Keratinocyte (primary cell): ENCODE measurements around the gene SLC43A3. TPM values are rescaled to one million over a fixed set of nuclear protein-coding genes. Genes with fewer than 3 reads are reported as not detected.
"Not testable (repeated sequence)": the region's sequence is repeated elsewhere in the genome, so short reads cannot be mapped to it uniquely, and the experiment has no call there.

Experiments used
- DNase-seq: peaks from one replicate; pipeline ENCODE4 v3.0.0-alpha.2; 2011; ENCODE audit warnings: low read depth, missing footprints, low spot score
- FAIRE-seq: peaks from 2 replicates; lab custom pipeline; 2011; peaks lifted over from hg19 to GRCh38; lab: Jason Lieb, UNC
- H2AFZ ChIP-seq: 2 replicates; pipeline ENCODE4 v1.6.0; 2012; ENCODE audit warnings: low read length, control low read depth, inconsistent platforms; ENCODE audit not compliant: control insufficient read depth
- H3K27ac ChIP-seq: 2 replicates; pipeline ENCODE4 v1.5.1; 2011; ENCODE audit warnings: low read length; ENCODE audit not compliant: control insufficient read depth, insufficient read depth
- H3K27me3 ChIP-seq: 3 replicates; pipeline ENCODE4 v1.6.0; 2011; ENCODE audit warnings: low read length; ENCODE audit not compliant: control insufficient read depth, insufficient read depth; ENCODE audit errors: extremely low read depth
- H3K36me3 ChIP-seq, 2 experiments: 2 replicates in 1 of 2; 3 replicates in 1 of 2; pipeline ENCODE4 v1.5.1; 2011; ENCODE audit warnings: low read length in 2 of 2, mild to moderate bottlenecking in 1 of 2; ENCODE audit not compliant: control insufficient read depth in 2 of 2, insufficient read depth in 2 of 2; ENCODE audit errors: extremely low read depth in 1 of 2
- H3K4me1 ChIP-seq: 3 replicates; pipeline ENCODE4 v1.5.1; 2011; ENCODE audit warnings: low read length; ENCODE audit not compliant: control insufficient read depth, insufficient read depth; ENCODE audit errors: extremely low read depth
- H3K4me2 ChIP-seq: 3 replicates; pipeline ENCODE4 v1.6.0; 2011; ENCODE audit warnings: low read depth, low read length; ENCODE audit not compliant: control insufficient read depth, insufficient read depth; ENCODE audit errors: extremely low read depth
- H3K4me3 ChIP-seq, 3 experiments: fragments of 200-600 bp in 1 of 3; sonication (generic) in 1 of 3; 2 replicates in 2 of 3; 3 replicates in 1 of 3; pipeline ENCODE4 v1.5.1; 2011 to 2016; ENCODE audit warnings: low read length in 3 of 3, mild to moderate bottlenecking in 3 of 3, control low read depth in 2 of 3, inconsistent platforms in 1 of 3, low read depth in 1 of 3, mixed read lengths in 1 of 3, mixed run types in 1 of 3, moderate library complexity in 1 of 3; ENCODE audit not compliant: control insufficient read depth in 2 of 3, insufficient read depth in 2 of 3; ENCODE audit errors: extremely low read depth in 1 of 3
- H3K79me2 ChIP-seq: 2 replicates; pipeline ENCODE4 v1.6.0; 2012; ENCODE audit warnings: low read length; ENCODE audit not compliant: control insufficient read depth, insufficient read depth
- H3K9ac ChIP-seq: 3 replicates; pipeline ENCODE4 v1.6.0; 2011; ENCODE audit warnings: low read length; ENCODE audit not compliant: control insufficient read depth, insufficient read depth; ENCODE audit errors: extremely low read depth
- H3K9me1 ChIP-seq: 3 replicates; pipeline ENCODE4 v1.6.0; 2011; ENCODE audit warnings: low read length; ENCODE audit not compliant: control insufficient read depth, insufficient read depth; ENCODE audit errors: extremely low read depth
- H3K9me3 ChIP-seq: 2 replicates; pipeline ENCODE4 v1.5.1; 2012; ENCODE audit warnings: low read depth, low read length; ENCODE audit not compliant: control insufficient read depth
- H4K20me1 ChIP-seq: 3 replicates; pipeline ENCODE4 v1.6.0; 2011; ENCODE audit warnings: low read length; ENCODE audit not compliant: control insufficient read depth, insufficient read depth; ENCODE audit errors: extremely low read depth
- CTCF ChIP-seq, 3 experiments: IDR thresholded peaks in 1 of 3; conservative IDR thresholded peaks in 1 of 3; optimal IDR thresholded peaks in 1 of 3; 2 replicates in 2 of 3; 3 replicates in 1 of 3; pipeline versions ENCODE3 to v1.5.1; 2011; ENCODE audit warnings: low read length in 3 of 3, mild to moderate bottlenecking in 3 of 3, moderate library complexity in 2 of 3, control low read depth in 1 of 3, inconsistent platforms in 1 of 3; ENCODE audit not compliant: insufficient read depth in 2 of 3; ENCODE audit errors: extremely low read depth in 1 of 3
- EZH2 ChIP-seq: IDR thresholded peaks from one replicate; pipeline ENCODE4 v1.6.1; 2012; ENCODE audit warnings: inconsistent platforms, mild to moderate bottlenecking, low read length, moderate library complexity
- dilution Hi-C: fragments of 300-500 bp; cut with MboI; formaldehyde crosslinking; loops from one replicate; pipeline ENCODE4 v1.7.0; 2020; ENCODE audit warnings: low sequenced_read_pairs; ENCODE audit not compliant: extremely low pct_ligation_motif_present
- polyA plus RNA-seq, 5 experiments: library from polyadenylated mRNA; depleted of rRNA in 3 of 5; stranded (reverse) in 3 of 5; stranded (forward) in 1 of 5; unstranded in 1 of 5; fragments of >200 nt; gene quantifications; 1 replicate in 1 of 5; 2 replicates in 3 of 5; 3 replicates in 1 of 5; pipeline versions ENCODE4 v1.2.1 to v1.2.3, GENCODE V29; 2011 to 2012; ENCODE audit warnings: missing spikeins in 2 of 5, low read depth in 1 of 5, low replicate concordance in 1 of 5

SLC43A3 gene
- polyA plus RNA-seq, 1 donor (not counting 4 experiments of a cell fraction or from before 2014, with no cell fraction given), result 48.1 TPM

GRCh38 chr11:57405271-57405860, 21.6 kb downstream of the SLC43A3 start:
- Histone ChIP-seq H4K20me1 (no peaks in the 10 kb centered on the region), H3K79me2 (no peaks in the 10 kb centered on the region), H3K9me1 (no peaks in the 10 kb centered on the region), H3K9ac (no peak overlapping the region), H3K9me3 (no peaks in the 10 kb centered on the region), H2AFZ (no peak overlapping the region), H3K36me3 (peaks cover 15 to 24% of the 10 kb centered on the region in 2 experiments), H3K4me3 (no peak overlapping the region), H3K27ac (no peak overlapping the region), H3K4me1 (peaks cover 26% of the 10 kb centered on the region), H3K27me3 (no peaks in the 10 kb centered on the region), H3K4me2 (no peak overlapping the region)
- peak; percentile 32 for FAIRE-seq
- DNase-seq, result no peak
- dilution Hi-C loops, result no loop called here
- no peak for TF ChIP-seq EZH2

DNA sequence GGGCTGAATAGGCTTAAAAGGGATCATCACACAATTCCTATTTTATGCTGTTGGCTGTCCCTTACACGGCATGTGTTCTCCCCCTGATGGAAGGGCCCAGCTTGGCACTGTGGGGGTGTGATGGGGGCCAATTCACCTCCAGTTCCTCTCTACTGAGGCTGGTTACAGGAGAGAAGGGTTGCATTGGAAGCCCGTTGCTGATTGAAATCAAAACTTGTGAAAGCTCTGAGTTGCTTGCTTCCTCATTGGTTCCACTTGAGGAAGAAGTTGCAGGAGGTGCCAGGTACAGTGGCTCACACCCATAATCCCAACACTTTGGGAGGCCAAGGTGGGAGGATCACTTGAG, 23.1 kb downstream of the SLC43A3 start:
- no peak overlapping the region for H3K9ac ChIP-seq
- FAIRE-seq (no peak), DNase-seq (no peak)
- dilution Hi-C loops, result no loop called here
- H3K9me1 ChIP-seq, result no peaks in the 10 kb centered on the region
- no peak for TF ChIP-seq CTCF (optimal IDR thresholded peaks at IDR 0.05 in 1 of 3, IDR thresholded peaks at IDR 0.05 in 1 of 3, conservative IDR thresholded peaks at IDR 0.05 in 1 of 3; ENCODE audit: extremely low read depth in 1 of 3, insufficient read depth in 2 of 3, low read length in 3 of 3)
- no peak for TF ChIP-seq EZH2
- H3K27me3 ChIP-seq, result no peaks in the 10 kb centered on the region
- H3K4me2 ChIP-seq, result no peak overlapping the region
- H3K36me3 ChIP-seq, result peaks cover 9 to 11% of the 10 kb centered on the region in 2 experiments
- no peak overlapping the region for H3K27ac ChIP-seq
- H3K79me2 ChIP-seq, result no peaks in the 10 kb centered on the region
- no peaks in the 10 kb centered on the region for H3K9me3 ChIP-seq
- no peaks in the 10 kb centered on the region for H4K20me1 ChIP-seq
- H3K4me1 ChIP-seq, result peaks cover 38% of the 10 kb centered on the region
- no peak overlapping the region for H2AFZ ChIP-seq
- H3K4me3 ChIP-seq, result no peak overlapping the region

GRCh38 chr11:57403003-57403801, 23.7 kb downstream of the SLC43A3 start:
- H3K4me1 ChIP-seq, result peaks cover 42% of the 10 kb centered on the region
- dilution Hi-C loops, H3K4me2 ChIP-seq, H3K9me1 ChIP-seq, H2AFZ ChIP-seq, H3K4me3 ChIP-seq, H3K27me3 ChIP-seq, FAIRE-seq, H3K27ac ChIP-seq, H4K20me1 ChIP-seq, H3K36me3 ChIP-seq, H3K79me2 ChIP-seq, H3K9ac ChIP-seq, H3K9me3 ChIP-seq, DNase-seq: not testable (repeated sequence)
